NK-92 (cell line): ENCODE data around the gene DACT3.
"Not testable (repeated sequence)": the region's sequence is repeated elsewhere in the genome, so short reads cannot be mapped to it uniquely, and the experiment has no call there.

ENCODE experiments used
- DNase-seq: peaks from one replicate; lab custom pipeline; 2025; ENCODE audit not compliant: unreplicated experiment; lab: John Stamatoyannopoulos, UW

The DACT3 gene

GRCh38 chr19:46635920-46636761, 24.8 kb downstream of the DACT3 start, which contains the start of gene GNG8:
GNG8 (minus strand) TSS chr19:46636202; CDS start chr19:46634682, 1,520 bp downstream.
- DNase-seq: no peak

GRCh38 chr19:46634656-46635218, 26.2 kb downstream of the DACT3 start:
- DNase-seq: no peak

- peak; percentile 65 for DNase-seq
These were observed 26.8 kb downstream of the DACT3 start for GRCh38 chr19:46634045-46634655.

- DNase-seq: no peak
These were observed 27.9 kb downstream of the DACT3 start for GRCh38 chr19:46633130-46633529.

- DNase-seq: no peak
These were observed 29.5 kb downstream of the DACT3 start for GRCh38 chr19:46631481-46631880.

- DNase-seq: no peak
These were observed 30.3 kb downstream of the DACT3 start for GRCh38 chr19:46630586-46631205.

GRCh38 chr19:46629546-46630025, 31.4 kb downstream of the DACT3 start:
- no peak for DNase-seq

GRCh38 chr19:46628970-46629369, 32.0 kb downstream of the DACT3 start:
- DNase-seq: not testable (repeated sequence)

- DNase-seq: no peak
These were observed 34.5 kb downstream of the DACT3 start for GRCh38 chr19:46626446-46626845.

- DNase-seq: no peak
These were observed 35.3 kb downstream of the DACT3 start for GRCh38 chr19:46625731-46626130.

- DNase-seq: no peak
These were observed 35.9 kb downstream of the DACT3 start, which contains the start of gene PTGIR for GRCh38 chr19:46624958-46625661. PTGIR (minus strand) TSS chr19:46625089; CDS start chr19:46624225, 864 bp downstream.

GRCh38 chr19:46623915-46624502, 37.0 kb downstream of the DACT3 start:
- DNase-seq: no peak

GRCh38 chr19:46622118-46622446, 38.9 kb downstream of the DACT3 start:
- DNase-seq: no peak

- no peak for DNase-seq
These were observed 39.5 kb downstream of the DACT3 start for GRCh38 chr19:46621191-46622117.

- no peak for DNase-seq
These were observed 40.3 kb downstream of the DACT3 start for GRCh38 chr19:46620716-46621115.

GRCh38 chr19:46620267-46620666, 40.7 kb downstream of the DACT3 start:
- DNase-seq: no peak

GRCh38 chr19:46618670-46619231, 42.2 kb downstream of the DACT3 start:
- DNase-seq: no peak

GRCh38 chr19:46617601-46618000, 43.4 kb downstream of the DACT3 start:
- DNase-seq: no peak
